ENCODE data around the gene GCG.

GCG gene

GRCh38 chr2:162149466-162149865 lies 2.6 kb downstream of the GCG start:
- no peak for DNase-seq (ENCODE audit: low spot score)

GRCh38 chr2:162148956-162149355 lies 3.1 kb downstream of the GCG start:
- DNase-seq (ENCODE audit: low spot score): no peak

GRCh38 chr2:162143969-162144368 lies 8.1 kb downstream of the GCG start:
- no peak for DNase-seq (ENCODE audit: low spot score)

- no peak for DNase-seq (ENCODE audit: low spot score)
These were observed 13.7 kb downstream of the GCG start for GRCh38 chr2:162138310-162138709.

GRCh38 chr2:162127422-162127821 lies 24.6 kb downstream of the GCG start:
- peak; percentile 29 for DNase-seq (ENCODE audit: low spot score)

GRCh38 chr2:162126527-162126926 lies 25.5 kb downstream of the GCG start:
- no peak for DNase-seq (ENCODE audit: low spot score)

- no peak for DNase-seq (ENCODE audit: low spot score)
These were observed 25.9 kb downstream of the GCG start for GRCh38 chr2:162126111-162126519.

- peak; percentile 73 for DNase-seq (ENCODE audit: low spot score)
These were observed 26.9 kb downstream of the GCG start for GRCh38 chr2:162125138-162125537.

- peak; percentile 69 for DNase-seq (ENCODE audit: low spot score)
These were observed 28.0 kb downstream of the GCG start for GRCh38 chr2:162123806-162124758.

- DNase-seq (ENCODE audit: low spot score): peak; percentile 84
These were observed 33.6 kb downstream of the GCG start for GRCh38 chr2:162118166-162119031.

GRCh38 chr2:162116352-162116751 lies 35.7 kb downstream of the GCG start:
- no peak for DNase-seq (ENCODE audit: low spot score)

GRCh38 chr2:162115076-162115475 lies 37.0 kb downstream of the GCG start:
- DNase-seq (ENCODE audit: low spot score): no peak

- peak; percentile 31 for DNase-seq (ENCODE audit: low spot score)
These were observed 37.8 kb downstream of the GCG start for GRCh38 chr2:162114271-162114670.

GRCh38 chr2:162113776-162114168 lies 38.3 kb downstream of the GCG start:
- peak; percentile 70 for DNase-seq (ENCODE audit: low spot score)

GRCh38 chr2:162113088-162113775 lies 38.8 kb downstream of the GCG start:
- DNase-seq (ENCODE audit: low spot score): no peak

GRCh38 chr2:162111958-162112850 lies 39.8 kb downstream of the GCG start:
- DNase-seq (ENCODE audit: low spot score): no peak

GRCh38 chr2:162107361-162107901 lies 44.6 kb downstream of the GCG start:
- no peak for DNase-seq (ENCODE audit: low spot score)

GRCh38 chr2:162106746-162107145 lies 45.3 kb downstream of the GCG start:
- no peak for DNase-seq (ENCODE audit: low spot score)

GRCh38 chr2:162106146-162106551 lies 45.9 kb downstream of the GCG start:
- DNase-seq (ENCODE audit: low spot score): peak; percentile 44

- peak; percentile 50 for DNase-seq (ENCODE audit: low spot score)
These were observed 48.5 kb downstream of the GCG start for GRCh38 chr2:162103443-162104009.

GRCh38 chr2:162100579-162100978 lies 51.5 kb downstream of the GCG start:
- DNase-seq (ENCODE audit: low spot score): no peak
